Activated CD8-positive, alpha-beta memory T cell treated with anti-CD3 and anti-CD28 coated beads, Interleukin-2, amount 50 U/mL, for 4 hours (primary cell): Measurements from ENCODE around the gene SEMA3A.

ENCODE experiments used
- DNase-seq: peaks from one replicate; pipeline ENCODE4 v3.0.0-alpha.2; 2020

The SEMA3A gene

GRCh38 chr7:83913174-83913573 lies 281.4 kb downstream of the SEMA3A start:
- DNase-seq: no peak

- no peak for DNase-seq
These were observed 286.1 kb downstream of the SEMA3A start for GRCh38 chr7:83908526-83908925.
